Brain microvascular endothelial cell (primary cell): ENCODE results near the gene FOXM1.

Experiments used
- DNase-seq: peaks from one replicate; pipeline ENCODE4 v3.0.0-alpha.2; 2020
- H3K27ac ChIP-seq: fragments of 250-450 bp; sonication (Bioruptor Pico); 2 replicates; pipeline ENCODE4 v1.5.1; 2020; ENCODE audit warnings: mild to moderate bottlenecking, moderate library complexity
- H3K27me3 ChIP-seq: fragments of 250-450 bp; sonication (Bioruptor Pico); replicated peaks from 2 replicates; pipeline ENCODE4 v1.5.1; 2020; ENCODE audit warnings: mild to moderate bottlenecking
- H3K36me3 ChIP-seq: fragments of 250-450 bp; sonication (Bioruptor Pico); replicated peaks from 2 replicates; pipeline ENCODE4 v1.5.1; 2020; ENCODE audit warnings: mild to moderate bottlenecking
- H3K4me3 ChIP-seq: 2 replicates; pipeline ENCODE4 v1.5.1; 2011; ENCODE audit warnings: low read depth, mild to moderate bottlenecking, control low read depth, low read length, moderate library complexity
- in situ Hi-C: cut with HindIII; loops from 2 replicates; pipeline ENCODE4 v1.10.0; 2017; ENCODE audit warnings: low sequenced_read_pairs, low pct_ligation_motif_present
- TF ChIP-seq, protein P1 (sequence below): IDR thresholded peaks from 2 replicates; pipeline ENCODE4 v1.5.1; 2011; ENCODE audit warnings: low read depth, mild to moderate bottlenecking, moderate library complexity, low read length, control low read depth, inconsistent platforms; ENCODE audit errors: missing control alignments

The FOXM1 gene

DNA sequence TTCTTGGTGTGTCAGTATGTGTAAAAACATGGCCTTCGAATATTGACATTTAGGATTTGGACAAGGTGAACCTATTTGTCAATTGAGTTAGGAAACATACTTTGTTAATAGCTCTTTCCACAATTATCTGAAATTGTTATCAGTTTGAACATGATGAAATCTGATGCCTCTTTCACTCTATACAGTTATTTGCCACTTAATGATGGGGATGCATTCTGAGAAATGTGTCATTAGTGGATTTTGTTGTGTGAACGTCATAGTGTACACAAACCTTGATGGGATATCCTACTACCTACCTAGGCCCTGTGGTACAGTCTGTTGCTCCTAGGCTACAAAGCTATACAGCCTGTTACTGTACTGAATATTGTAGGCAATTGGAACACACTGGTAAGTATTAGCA, 18.5 kb upstream of the FOXM1 start:
- no peak for DNase-seq
- no peak overlapping the region for H3K27ac ChIP-seq
- no peaks in the 10 kb centered on the region for H3K27me3 ChIP-seq
- TF ChIP-seq, protein P1, sequence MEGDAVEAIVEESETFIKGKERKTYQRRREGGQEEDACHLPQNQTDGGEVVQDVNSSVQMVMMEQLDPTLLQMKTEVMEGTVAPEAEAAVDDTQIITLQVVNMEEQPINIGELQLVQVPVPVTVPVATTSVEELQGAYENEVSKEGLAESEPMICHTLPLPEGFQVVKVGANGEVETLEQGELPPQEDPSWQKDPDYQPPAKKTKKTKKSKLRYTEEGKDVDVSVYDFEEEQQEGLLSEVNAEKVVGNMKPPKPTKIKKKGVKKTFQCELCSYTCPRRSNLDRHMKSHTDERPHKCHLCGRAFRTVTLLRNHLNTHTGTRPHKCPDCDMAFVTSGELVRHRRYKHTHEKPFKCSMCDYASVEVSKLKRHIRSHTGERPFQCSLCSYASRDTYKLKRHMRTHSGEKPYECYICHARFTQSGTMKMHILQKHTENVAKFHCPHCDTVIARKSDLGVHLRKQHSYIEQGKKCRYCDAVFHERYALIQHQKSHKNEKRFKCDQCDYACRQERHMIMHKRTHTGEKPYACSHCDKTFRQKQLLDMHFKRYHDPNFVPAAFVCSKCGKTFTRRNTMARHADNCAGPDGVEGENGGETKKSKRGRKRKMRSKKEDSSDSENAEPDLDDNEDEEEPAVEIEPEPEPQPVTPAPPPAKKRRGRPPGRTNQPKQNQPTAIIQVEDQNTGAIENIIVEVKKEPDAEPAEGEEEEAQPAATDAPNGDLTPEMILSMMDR = no peak
- in situ Hi-C loops = no loop called here
- no peaks in the 10 kb centered on the region for H3K36me3 ChIP-seq
- H3K4me3 ChIP-seq = no peak overlapping the region

DNA sequence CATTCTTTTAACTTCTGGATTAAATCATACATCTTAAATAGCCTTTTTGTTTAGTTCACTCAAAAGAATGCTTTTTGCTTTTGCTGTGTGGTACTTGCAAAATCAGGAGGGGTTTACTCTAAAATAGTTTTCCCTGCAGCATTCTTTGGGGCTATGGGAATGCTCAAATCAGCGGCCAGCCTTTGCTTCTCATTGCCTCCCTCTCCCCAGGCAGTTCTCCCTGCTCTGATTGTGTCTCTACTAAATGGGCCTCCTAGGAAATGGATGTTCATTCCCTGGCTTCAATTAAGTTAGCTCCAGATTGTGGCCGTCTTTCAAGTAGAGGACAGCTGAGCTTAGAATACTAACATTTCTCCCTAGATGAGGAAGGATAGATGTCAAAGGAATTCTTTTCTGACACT, 18.1 kb upstream of the FOXM1 start:
- Histone ChIP-seq H3K27ac (no peak overlapping the region), H3K27me3 (no peaks in the 10 kb centered on the region), H3K36me3 (no peaks in the 10 kb centered on the region), H3K4me3 (no peak overlapping the region)
- in situ Hi-C loops = no loop called here
- no peak for DNase-seq
- TF ChIP-seq, protein P1 = no peak

DNA sequence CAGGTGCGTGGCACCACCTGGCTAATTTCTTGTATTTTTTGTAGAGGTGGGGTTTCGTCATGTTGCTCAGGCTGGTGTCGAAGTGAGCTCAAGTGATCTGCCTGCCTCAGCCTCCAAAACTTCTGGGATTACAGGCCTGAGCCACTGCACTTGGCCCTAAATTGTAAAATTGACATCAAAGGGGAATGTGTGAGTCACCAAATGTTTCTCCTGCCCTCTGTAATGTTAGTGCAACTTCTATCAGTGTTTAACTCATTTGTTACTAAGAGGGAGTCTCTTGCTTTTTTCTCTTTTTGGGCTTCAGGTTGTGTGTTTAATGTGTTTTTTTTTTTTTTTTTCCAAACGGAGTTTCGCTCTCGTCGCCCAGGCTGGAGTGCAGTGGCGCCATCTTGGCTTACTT, 16.0 kb upstream of the FOXM1 start:
- in situ Hi-C loops = no loop called here
- DNase-seq = peak; percentile 59
- Histone ChIP-seq H3K36me3 (no peaks in the 10 kb centered on the region), H3K27me3 (no peaks in the 10 kb centered on the region), H3K4me3 (no peak overlapping the region), H3K27ac (no peak overlapping the region)
- TF ChIP-seq, protein P1 = no peak

DNA sequence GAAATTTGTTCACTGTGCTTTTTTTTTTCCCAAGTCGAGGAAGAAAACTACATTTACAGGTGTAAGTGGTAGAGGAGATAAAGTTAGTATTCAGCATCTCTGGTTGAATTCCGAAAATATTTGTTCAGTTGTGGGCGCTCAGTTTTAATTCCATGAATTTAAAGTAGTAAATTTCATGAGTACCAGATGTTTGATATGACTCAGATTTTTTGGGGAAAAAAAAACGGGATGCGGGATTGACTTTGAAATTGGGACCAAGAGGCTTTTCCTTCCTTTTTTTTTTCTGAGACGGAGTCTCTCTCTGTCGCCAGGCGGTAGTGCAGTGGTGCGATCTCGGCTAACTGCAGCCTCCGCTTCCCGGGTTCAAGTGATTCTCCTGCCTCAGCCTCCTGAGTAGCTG, 15.3 kb upstream of the FOXM1 start:
- no peaks in the 10 kb centered on the region for H3K36me3 ChIP-seq
- no peak overlapping the region for H3K27ac ChIP-seq
- TF ChIP-seq, protein P1 = no peak
- no peaks in the 10 kb centered on the region for H3K27me3 ChIP-seq
- no peak for DNase-seq
- in situ Hi-C loops = no loop called here
- H3K4me3 ChIP-seq = peak overlapping the region; percentile 96

DNA sequence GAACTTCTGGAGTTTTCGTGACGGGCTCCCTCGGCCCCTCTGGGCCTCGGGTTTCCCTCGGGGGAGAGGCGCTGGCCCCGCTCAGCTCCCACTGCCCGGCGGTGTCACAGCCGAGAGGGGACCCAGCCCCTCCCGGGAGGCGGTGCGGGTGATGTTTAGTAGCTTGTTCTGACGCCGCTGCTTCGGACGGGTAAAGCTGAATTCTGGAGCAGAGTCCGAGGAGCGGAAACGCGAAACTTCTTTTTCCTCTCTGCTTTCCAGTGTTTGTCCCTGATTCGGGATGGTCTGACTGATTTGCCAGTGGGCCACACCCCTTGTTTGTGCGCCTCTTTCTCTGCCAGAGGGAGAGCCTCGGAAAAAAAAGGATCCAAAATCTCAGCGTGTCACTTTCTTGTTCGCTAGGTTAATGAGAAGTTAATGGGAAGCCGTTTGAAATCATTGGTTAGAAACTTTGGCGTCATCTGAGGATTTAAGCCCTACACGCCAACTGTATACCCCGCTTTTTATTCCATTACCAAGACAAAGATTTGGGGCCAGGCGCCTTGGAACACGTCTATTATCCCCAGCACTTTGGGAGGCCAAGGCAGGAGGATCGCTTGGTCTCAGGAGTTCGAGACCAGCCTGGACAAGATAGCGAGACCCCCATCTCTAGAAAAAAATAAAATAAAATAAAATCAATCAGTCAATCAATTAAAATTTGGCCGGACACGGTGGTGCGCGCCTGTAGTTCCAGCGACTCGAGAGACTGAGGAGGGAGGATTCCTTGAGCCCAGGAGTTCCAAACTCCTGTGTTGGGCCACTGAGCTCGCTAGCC, 14.5 kb upstream of the FOXM1 start:
- peak overlapping the region; percentile 96 for H3K4me3 ChIP-seq
- H3K36me3 ChIP-seq = no peaks in the 10 kb centered on the region
- peak; percentile 58 for DNase-seq
- TF ChIP-seq, protein P1 = no peak
- no peaks in the 10 kb centered on the region for H3K27me3 ChIP-seq
- in situ Hi-C loops = no loop called here
- peak overlapping the region; percentile 72 for H3K27ac ChIP-seq
